Tibial artery (tissue), 4 donors: ENCODE data around the gene LRIG1.

Experiments used
- DNase-seq, 2 donors: peaks; one replicate each; pipeline ENCODE4 v3.0.0-alpha.2; 2019
- H3K27ac ChIP-seq, 2 donors: fragments of 200-600 bp; sonication (generic) in 1 of 2; 1 replicate in 1 of 2; 2 replicates in 1 of 2; pipeline ENCODE4 v1.5.1; 2018 to 2019; ENCODE audit warnings: mild to moderate bottlenecking in 1 of 2
- H3K27me3 ChIP-seq, 2 donors: fragments of 200-600 bp; sonication (generic) in 1 of 2; one replicate each; pipeline versions ENCODE4 v1.5.1 to v1.6.0; 2016 to 2019
- H3K36me3 ChIP-seq, 3 donors: fragments of 200-600 bp; sonication (generic) in 2 of 3; one replicate each; pipeline ENCODE4 v1.5.1; 2016 to 2019; ENCODE audit warnings: mild to moderate bottlenecking in 2 of 3
- H3K4me1 ChIP-seq, 4 donors: fragments of 200-600 bp; sonication (generic) in 2 of 4; 1 replicate in 3 of 4; 2 replicates in 1 of 4; pipeline ENCODE4 v1.5.1; 2016 to 2019
- H3K4me3 ChIP-seq, 2 donors: fragments of 200-600 bp; sonication (generic) in 1 of 2; 1 replicate in 1 of 2; 2 replicates in 1 of 2; pipeline ENCODE4 v1.5.1; 2018 to 2019; ENCODE audit warnings: mild to moderate bottlenecking in 2 of 2
- H3K9me3 ChIP-seq, 3 donors: fragments of 200-600 bp; sonication (generic) in 1 of 3; one replicate each; pipeline ENCODE4 v1.5.1; 2016 to 2019
- intact Hi-C: fragments of 100-400 bp; cut with DNase I; formaldehyde crosslinking; loops from one replicate; pipeline ENCODE4 v1.15.0; 2023; ENCODE audit warnings: low total_unique reads
- TF ChIP-seq, protein P1 (sequence below), 2 experiments: fragments of 200-600 bp in 1 of 2; fragments of 450-650 bp in 1 of 2; IDR thresholded peaks; one replicate each; pipeline ENCODE4 v1.5.1; 2017 to 2019; ENCODE audit warnings: antibody characterized with exemption in 2 of 2, mild to moderate bottlenecking in 1 of 2, moderate library complexity in 1 of 2

Gene LRIG1, protein sequence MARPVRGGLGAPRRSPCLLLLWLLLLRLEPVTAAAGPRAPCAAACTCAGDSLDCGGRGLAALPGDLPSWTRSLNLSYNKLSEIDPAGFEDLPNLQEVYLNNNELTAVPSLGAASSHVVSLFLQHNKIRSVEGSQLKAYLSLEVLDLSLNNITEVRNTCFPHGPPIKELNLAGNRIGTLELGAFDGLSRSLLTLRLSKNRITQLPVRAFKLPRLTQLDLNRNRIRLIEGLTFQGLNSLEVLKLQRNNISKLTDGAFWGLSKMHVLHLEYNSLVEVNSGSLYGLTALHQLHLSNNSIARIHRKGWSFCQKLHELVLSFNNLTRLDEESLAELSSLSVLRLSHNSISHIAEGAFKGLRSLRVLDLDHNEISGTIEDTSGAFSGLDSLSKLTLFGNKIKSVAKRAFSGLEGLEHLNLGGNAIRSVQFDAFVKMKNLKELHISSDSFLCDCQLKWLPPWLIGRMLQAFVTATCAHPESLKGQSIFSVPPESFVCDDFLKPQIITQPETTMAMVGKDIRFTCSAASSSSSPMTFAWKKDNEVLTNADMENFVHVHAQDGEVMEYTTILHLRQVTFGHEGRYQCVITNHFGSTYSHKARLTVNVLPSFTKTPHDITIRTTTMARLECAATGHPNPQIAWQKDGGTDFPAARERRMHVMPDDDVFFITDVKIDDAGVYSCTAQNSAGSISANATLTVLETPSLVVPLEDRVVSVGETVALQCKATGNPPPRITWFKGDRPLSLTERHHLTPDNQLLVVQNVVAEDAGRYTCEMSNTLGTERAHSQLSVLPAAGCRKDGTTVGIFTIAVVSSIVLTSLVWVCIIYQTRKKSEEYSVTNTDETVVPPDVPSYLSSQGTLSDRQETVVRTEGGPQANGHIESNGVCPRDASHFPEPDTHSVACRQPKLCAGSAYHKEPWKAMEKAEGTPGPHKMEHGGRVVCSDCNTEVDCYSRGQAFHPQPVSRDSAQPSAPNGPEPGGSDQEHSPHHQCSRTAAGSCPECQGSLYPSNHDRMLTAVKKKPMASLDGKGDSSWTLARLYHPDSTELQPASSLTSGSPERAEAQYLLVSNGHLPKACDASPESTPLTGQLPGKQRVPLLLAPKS

GRCh38 chr3:66500576-66501482 is at the start of gene LRIG1:
Gene LRIG1, minus strand, starts transcription at chr3:66501022. Its CDS starts 615 bp downstream, at chr3:66500407.
- Histone ChIP-seq H3K4me3 (peak within 1 kb of the TSS; percentile 77 to 96), H3K27me3 (no peaks in the 10 kb centered on the region), H3K27ac (peak within 1 kb of the TSS; percentile 91 to 99), H3K36me3 (no peaks in the 10 kb centered on the region), H3K9me3 (no peaks in the 10 kb centered on the region), H3K4me1 (peaks cover 0 to 31% (median 21%) of the 10 kb centered on the region in 4 donors)
- TF ChIP-seq, protein P1, sequence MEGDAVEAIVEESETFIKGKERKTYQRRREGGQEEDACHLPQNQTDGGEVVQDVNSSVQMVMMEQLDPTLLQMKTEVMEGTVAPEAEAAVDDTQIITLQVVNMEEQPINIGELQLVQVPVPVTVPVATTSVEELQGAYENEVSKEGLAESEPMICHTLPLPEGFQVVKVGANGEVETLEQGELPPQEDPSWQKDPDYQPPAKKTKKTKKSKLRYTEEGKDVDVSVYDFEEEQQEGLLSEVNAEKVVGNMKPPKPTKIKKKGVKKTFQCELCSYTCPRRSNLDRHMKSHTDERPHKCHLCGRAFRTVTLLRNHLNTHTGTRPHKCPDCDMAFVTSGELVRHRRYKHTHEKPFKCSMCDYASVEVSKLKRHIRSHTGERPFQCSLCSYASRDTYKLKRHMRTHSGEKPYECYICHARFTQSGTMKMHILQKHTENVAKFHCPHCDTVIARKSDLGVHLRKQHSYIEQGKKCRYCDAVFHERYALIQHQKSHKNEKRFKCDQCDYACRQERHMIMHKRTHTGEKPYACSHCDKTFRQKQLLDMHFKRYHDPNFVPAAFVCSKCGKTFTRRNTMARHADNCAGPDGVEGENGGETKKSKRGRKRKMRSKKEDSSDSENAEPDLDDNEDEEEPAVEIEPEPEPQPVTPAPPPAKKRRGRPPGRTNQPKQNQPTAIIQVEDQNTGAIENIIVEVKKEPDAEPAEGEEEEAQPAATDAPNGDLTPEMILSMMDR (IDR thresholded peaks at IDR 0.05) = peak; percentile 50 to 62
- intact Hi-C loops = loop anchor here (5.0 to 10.0 kb wide), 4 partner anchors 54 to 314 kb away; no protein-coding TSS in a partner anchor
- DNase-seq = peak; percentile 99 to 100

DNA sequence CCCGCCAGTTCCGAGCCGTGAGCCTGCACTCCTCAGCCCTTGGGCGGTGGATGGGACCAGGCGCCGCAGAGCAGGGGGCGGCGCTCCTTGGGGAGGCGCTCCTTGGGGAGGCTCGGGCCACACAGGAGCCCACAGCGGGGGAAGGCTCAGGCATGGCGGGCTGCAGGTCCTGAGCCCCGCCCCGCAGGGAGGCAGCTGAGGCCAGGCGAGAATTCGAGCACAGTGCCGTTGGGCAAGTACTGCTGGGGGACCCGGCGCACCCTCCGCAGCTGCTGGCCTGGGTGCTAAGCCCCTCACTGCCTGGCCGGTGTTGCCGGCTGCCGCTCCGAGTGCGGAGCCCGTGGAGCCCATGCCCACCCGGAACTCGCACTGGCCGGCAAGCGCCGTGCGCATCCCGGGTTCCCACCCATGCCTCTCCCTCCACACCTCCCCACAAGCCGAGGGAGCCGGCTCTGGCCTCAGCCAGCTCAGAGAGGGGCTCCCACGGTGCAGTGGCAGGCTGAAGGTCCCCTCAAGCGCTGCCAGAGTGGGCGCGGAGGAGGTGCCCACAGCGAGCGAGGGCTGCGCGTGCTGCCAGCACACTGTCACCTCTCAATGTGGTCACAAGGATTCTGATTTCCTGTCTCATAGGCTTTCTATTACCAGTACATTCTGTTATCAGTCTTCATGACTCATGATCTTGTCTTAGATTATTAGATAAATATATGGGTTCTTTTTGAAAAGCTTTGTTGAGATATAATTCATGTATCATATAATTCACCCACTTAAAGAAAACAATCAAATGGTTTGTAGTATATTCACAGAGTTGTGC is 44.0 kb upstream of the LRIG1 start:
- Histone ChIP-seq H3K4me1 (no peaks in the 10 kb centered on the region), H3K27me3 (no peaks in the 10 kb centered on the region), H3K9me3 (no peaks in the 10 kb centered on the region), H3K36me3 (no peaks in the 10 kb centered on the region), H3K27ac (no peak overlapping the region), H3K4me3 (no peak overlapping the region)
- TF ChIP-seq, protein P1 (IDR thresholded peaks at IDR 0.05) = no peak
- no peak for DNase-seq
- intact Hi-C loops = no loop called here

DNA sequence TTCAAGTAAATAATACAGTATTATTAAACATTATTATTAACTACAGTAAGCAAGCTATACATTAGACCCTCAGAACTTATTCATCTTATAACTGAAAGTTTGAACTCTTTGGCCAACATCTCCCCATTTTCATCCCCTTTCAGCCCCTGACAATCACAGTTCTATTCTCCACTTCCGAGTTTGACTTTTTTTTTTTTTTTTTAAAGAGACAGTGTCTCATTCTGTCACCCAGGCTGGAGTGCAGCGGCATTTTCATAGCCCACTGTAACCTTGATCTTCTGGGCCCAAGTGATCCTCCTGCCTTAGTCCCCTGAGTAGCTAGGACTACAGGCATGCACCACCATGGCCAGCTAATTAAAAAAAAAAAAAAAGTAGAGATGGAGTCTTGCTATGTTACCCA is 41.3 kb upstream of the LRIG1 start:
- Histone ChIP-seq H3K27ac (no peak overlapping the region), H3K36me3 (no peaks in the 10 kb centered on the region), H3K4me1 (no peaks in the 10 kb centered on the region), H3K4me3 (no peak overlapping the region), H3K27me3 (no peaks in the 10 kb centered on the region), H3K9me3 (no peaks in the 10 kb centered on the region)
- DNase-seq = no peak
- TF ChIP-seq, protein P1 (IDR thresholded peaks at IDR 0.05) = no peak
- intact Hi-C loops = no loop called here

DNA sequence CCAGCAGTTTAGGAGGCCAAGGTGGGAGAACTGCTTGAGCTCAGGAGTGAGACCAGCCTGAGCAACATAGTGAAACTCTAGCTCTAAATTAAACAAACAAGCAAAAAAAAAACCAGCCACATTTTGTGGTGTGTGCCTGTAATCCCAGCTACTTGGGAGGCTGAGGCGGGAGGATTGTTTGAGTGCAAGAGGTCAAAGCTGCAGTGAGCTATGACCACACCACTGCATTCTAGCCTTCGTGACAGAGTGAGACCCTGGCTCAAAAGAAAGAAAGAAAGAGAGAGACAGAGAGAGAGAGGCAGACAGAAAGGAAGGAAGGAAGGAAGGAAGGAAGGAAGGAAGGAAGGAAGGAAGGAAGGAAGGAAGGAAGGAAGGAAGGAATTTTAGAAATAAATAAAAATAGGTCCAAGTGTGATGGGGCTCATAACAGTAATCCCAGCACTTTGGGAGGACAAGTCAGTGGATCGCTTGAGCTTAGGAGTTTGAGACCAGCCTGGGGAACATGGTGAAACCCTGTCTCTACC is 38.7 kb upstream of the LRIG1 start:
- H3K36me3 ChIP-seq = no peaks in the 10 kb centered on the region
- no peaks in the 10 kb centered on the region for H3K9me3 ChIP-seq
- no peak overlapping the region for H3K27ac ChIP-seq
- H3K27me3 ChIP-seq = no peaks in the 10 kb centered on the region
- no peaks in the 10 kb centered on the region for H3K4me1 ChIP-seq
- intact Hi-C loops = loop anchor here (5.0 kb wide), 1 partner anchor 988 kb away; no protein-coding TSS in a partner anchor
- TF ChIP-seq, protein P1 (IDR thresholded peaks at IDR 0.05) = no peak
- no peak overlapping the region for H3K4me3 ChIP-seq
- DNase-seq = no peak
